K562 (cell line): ENCODE results near the gene PGS1. TPM values are rescaled to one million over a fixed set of nuclear protein-coding genes. Genes with fewer than 3 reads are reported as not detected.

Source experiments
- ATAC-seq: fragments of 200-7000 bp; cut with Tn5 transposase; 3 replicates; pipeline ENCODE4 v1.9.1; 2020; ENCODE audit warnings: moderate library complexity
- BruUV-seq: library from RNA; stranded (reverse); fragments of 400-500 nt; replicated peaks from 2 replicates; lab custom pipeline; 2021; lab: Mats Ljungman, UMichigan
- CTCF ChIA-PET: fragments of 300-600 bp; formaldehyde crosslinking; extraction: SDS; loops from one replicate; lab custom pipeline; 2021; ENCODE audit warnings: low intra/inter-chr PET ratio; lab: Yijun Ruan, JAX
- POLR2A ChIA-PET: fragments of 300-600, 350-650 bp; sonication (Branson Sonifier 250); formaldehyde crosslinking; extraction: SDS; loops from one replicate; lab custom pipeline; 2021; ENCODE audit warnings: antibody characterized with exemption, inconsistent platforms; lab: Yijun Ruan, JAX
- DNase-seq, 4 experiments: peaks; one replicate each; pipeline versions ENCODE4 v3.0.0 to v3.0.0-alpha.2; 2011 to 2018; ENCODE audit warnings: low spot score in 3 of 4, mixed read lengths in 3 of 4; ENCODE audit errors: extremely low read depth in 1 of 4
- FAIRE-seq: peaks from 2 replicates; lab custom pipeline; 2011; peaks lifted over from hg19 to GRCh38; lab: Jason Lieb, UNC
- H2AFZ ChIP-seq: 2 replicates; pipeline ENCODE4 v1.6.0; 2011; ENCODE audit warnings: low read depth, low read length, control low read depth, inconsistent platforms
- H3K27ac ChIP-seq: fragments of 200-600 bp; 3 replicates; pipeline ENCODE4 v1.8.0; 2011; ENCODE audit warnings: low read depth, mild to moderate bottlenecking, control low read depth, inconsistent platforms, low read length, moderate library complexity, mixed read lengths; ENCODE audit errors: extremely low read depth
- H3K27me3 ChIP-seq, 2 experiments: fragments of 300-600 bp in 1 of 2; 2 replicates in 1 of 2; 3 replicates in 1 of 2; pipeline versions ENCODE4 v1.6.0 to v1.8.0; 2011; ENCODE audit warnings: inconsistent platforms in 2 of 2, low read length in 2 of 2, mild to moderate bottlenecking in 1 of 2, mixed read lengths in 1 of 2, moderate library complexity in 1 of 2; ENCODE audit not compliant: control insufficient read depth in 2 of 2, insufficient read depth in 2 of 2
- H3K36me3 ChIP-seq: fragments of 300-600 bp; 3 replicates; pipeline ENCODE4 v1.8.0; 2011; ENCODE audit warnings: mild to moderate bottlenecking, low read length, inconsistent platforms; ENCODE audit not compliant: control insufficient read depth, insufficient read depth
- H3K4me1 ChIP-seq, 2 experiments: fragments of 200-600 bp in 1 of 2; replicated peaks in 1 of 2; 2 replicates in 1 of 2; 3 replicates in 1 of 2; pipeline versions ENCODE4 v1.5.1 to v1.8.0; 2011; ENCODE audit warnings: inconsistent platforms in 2 of 2, low read length in 2 of 2, mild to moderate bottlenecking in 1 of 2, mixed read lengths in 1 of 2, moderate library complexity in 1 of 2; ENCODE audit not compliant: control insufficient read depth in 2 of 2, insufficient read depth in 2 of 2
- H3K4me2 ChIP-seq: 2 replicates; pipeline ENCODE4 v1.6.1; 2011; ENCODE audit warnings: low read length, control low read depth, inconsistent platforms, mixed read lengths; ENCODE audit not compliant: insufficient read depth
- H3K4me3 ChIP-seq: fragments of 200-600 bp; sonication (generic), shearing (Covaris generic); 2 replicates; pipeline ENCODE4 v1.5.1; 2016; ENCODE audit warnings: control low read depth, inconsistent platforms
- H3K79me2 ChIP-seq: fragments of 200-600 bp; 3 replicates; pipeline ENCODE4 v1.8.0; 2011; ENCODE audit warnings: low read length, inconsistent platforms; ENCODE audit not compliant: control insufficient read depth, insufficient read depth
- H3K9ac ChIP-seq, 2 experiments: 2 replicates each; pipeline versions ENCODE4 v1.6.0 to v1.6.1; 2011; ENCODE audit warnings: low read depth in 2 of 2, low read length in 2 of 2, control low read depth in 1 of 2, inconsistent platforms in 1 of 2, mild to moderate bottlenecking in 1 of 2, mixed read lengths in 1 of 2; ENCODE audit not compliant: insufficient read depth in 1 of 2
- H3K9me1 ChIP-seq: one replicate; pipeline ENCODE4 v1.6.0; 2011; ENCODE audit warnings: inconsistent platforms, mild to moderate bottlenecking, low read length, moderate library complexity; ENCODE audit not compliant: control insufficient read depth, insufficient read depth
- H3K9me3 ChIP-seq: replicated peaks from 2 replicates; pipeline ENCODE4 v1.5.1; 2011; ENCODE audit warnings: low read depth, low read length, inconsistent platforms; ENCODE audit not compliant: control insufficient read depth, insufficient read depth
- H4K20me1 ChIP-seq: replicated peaks from 2 replicates; pipeline ENCODE4 v1.6.1; 2011; ENCODE audit warnings: low read length, inconsistent platforms, mixed read lengths; ENCODE audit not compliant: control insufficient read depth, insufficient read depth
- ASH1L ChIP-seq: fragments of 450-650 bp; IDR thresholded peaks from 2 replicates; pipeline ENCODE4 v1.6.1; 2018; ENCODE audit warnings: borderline replicate concordance, mild to moderate bottlenecking, low read depth; ENCODE audit not compliant: partially characterized antibody
- ATF4 ChIP-seq: fragments of 450-650 bp; formaldehyde crosslinking; IDR thresholded peaks from 2 replicates; pipeline ENCODE4 v1.4.0; 2022; ENCODE audit warnings: mild to moderate bottlenecking, moderate library complexity
- FOXO4 ChIP-seq: fragments of 450-650 bp; formaldehyde crosslinking; IDR thresholded peaks from 2 replicates; pipeline ENCODE4 v1.4.0; 2020; ENCODE audit warnings: mild to moderate bottlenecking, moderate library complexity
- HMGN3 ChIP-seq: IDR thresholded peaks from 2 replicates; pipeline ENCODE4 v1.6.1; 2011; ENCODE audit warnings: borderline replicate concordance, low read depth, mild to moderate bottlenecking, mixed read lengths, low read length; ENCODE audit not compliant: insufficient read length; ENCODE audit errors: extremely low read depth
- HSF4 ChIP-seq: fragments of 250-450 bp; sonication (Bioruptor Pico); IDR thresholded peaks from 2 replicates; pipeline ENCODE4 v2.1.2; 2022; ENCODE audit warnings: mild to moderate bottlenecking, moderate library complexity, borderline replicate concordance
- KLF16 ChIP-seq: IDR thresholded peaks from 2 replicates; pipeline ENCODE4 v1.6.1; 2016; ENCODE audit warnings: antibody characterized with exemption
- KLF6 ChIP-seq: fragments of 250-450 bp; sonication (Bioruptor Pico); IDR thresholded peaks from 2 replicates; pipeline ENCODE4 v1.4.0; 2020; ENCODE audit warnings: mild to moderate bottlenecking, moderate library complexity, borderline replicate concordance
- MAFG ChIP-seq: fragments of 450-650 bp; conservative IDR thresholded peaks from 2 replicates; pipeline ENCODE4 v1.6.1; 2016; ENCODE audit warnings: missing genetic modification characterization, missing compliant biosample characterization
- NBN ChIP-seq: fragments of 450-650 bp; IDR thresholded peaks from 2 replicates; pipeline ENCODE4 v1.6.1; 2016; ENCODE audit warnings: low read depth, mild to moderate bottlenecking
- NCOA1 ChIP-seq: fragments of 450-650 bp; IDR thresholded peaks from 2 replicates; pipeline ENCODE4 v1.6.1; 2016; ENCODE audit warnings: low read depth
- NFE2L1 ChIP-seq: fragments of 450-650 bp; IDR thresholded peaks from 2 replicates; pipeline ENCODE4 v1.6.1; 2016; ENCODE audit warnings: missing genetic modification characterization, low read depth, mild to moderate bottlenecking, missing compliant biosample characterization, moderate library complexity, borderline replicate concordance
- RCOR1 ChIP-seq, 2 experiments: IDR thresholded peaks; 2 replicates each; pipeline ENCODE4 v1.6.1; 2012; ENCODE audit warnings: low read depth in 2 of 2, low read length in 2 of 2, borderline replicate concordance in 1 of 2, improper control_type of control experiment in 1 of 2
- RUNX1 ChIP-seq: sonication (generic); IDR thresholded peaks from 2 replicates; pipeline ENCODE4 v1.6.1; 2016; ENCODE audit warnings: antibody characterized with exemption, low read depth
- ZBED1 ChIP-seq: IDR thresholded peaks from 2 replicates; pipeline ENCODE4 v1.6.1; 2014
- ZKSCAN3 ChIP-seq: fragments of 250-450 bp; sonication (Bioruptor Pico); IDR thresholded peaks from 2 replicates; pipeline ENCODE4 v1.4.0; 2020
- ZNF24 ChIP-seq: fragments of 450-650 bp; IDR thresholded peaks from 2 replicates; pipeline ENCODE4 v1.6.1; 2016
- WGBS: fragments of 100-300 bp; shearing (Covaris generic); methylation state at CpG from one replicate; pipeline ENCODE4 v1.1.6; 2016; ENCODE audit warnings: low coverage, mixed read lengths; ENCODE audit not compliant: insufficient coverage; ENCODE audit errors: missing lambda C conversion rate; 5-methylcytosine and 5-hydroxymethylcytosine counted together
- in situ Hi-C: fragments of 300-500 bp; cut with MboI; formaldehyde crosslinking; loops from 4 replicates; pipeline ENCODE4 v1.15.0; 2018; ENCODE audit warnings: inconsistent platforms, mixed read lengths
- intact Hi-C: fragments of 100-400 bp; cut with micrococcal nuclease; formaldehyde crosslinking; loops from 2 replicates; pipeline ENCODE4 v1.14.2; 2022
- polyA plus RNA-seq, 8 experiments: library from polyadenylated mRNA; depleted of rRNA in 4 of 8; stranded (reverse) in 5 of 8; unstranded in 3 of 8; fragments of >200 nt; fragmentation: Nextera tagmentation in 2 of 8; fragmentation: Illumina TruSeq in 1 of 8; extraction: Ambion mirVana in 2 of 8; extraction: Trizol in 1 of 8; gene quantifications; 2 replicates each; pipeline versions ENCODE4 v1.2.1 to v1.2.3, GENCODE V29; 2011 to 2014; ENCODE audit warnings: inconsistent platforms in 1 of 8, missing spikeins in 1 of 8
- total RNA-seq, 7 experiments: library from RNA; depleted of rRNA in 6 of 7; stranded (reverse); fragments of >200 nt in 6 of 7; fragmentation: Illumina TruSeq in 2 of 7; extraction: Trizol in 2 of 7; gene quantifications; 2 replicates each; pipeline versions ENCODE4 v1.2.1 to v1.2.3, GENCODE V29; 2011 to 2021; ENCODE audit warnings: low replicate concordance in 1 of 7
- TF ChIP-seq, protein P1 (sequence below): fragments of 450-650 bp; conservative IDR thresholded peaks from 2 replicates; pipeline ENCODE4 v1.6.1; 2016; ENCODE audit warnings: missing genetic modification characterization, low read depth, mild to moderate bottlenecking, control low read depth, missing compliant biosample characterization

PGS1 gene
- total and polyA plus RNA-seq, 9 of the 15 experiments (the other 6 are each of a cell fraction or from before 2014, with no cell fraction given), result 1.3 to 39.4 (median 22.3) TPM

- H3K27ac ChIP-seq, result no peak overlapping the region
- H3K9me1 ChIP-seq, result no peaks in the 10 kb centered on the region
- intact Hi-C loops, result no loop called here
- H3K9me3 ChIP-seq, result no peaks in the 10 kb centered on the region
- 0 out of 2 replicates have a peak, but pooled peaks cover 4% of the 10 kb centered on the region for H4K20me1 ChIP-seq
- BruUV-seq, result no TSS peak
- H3K36me3 ChIP-seq, result no peaks in the 10 kb centered on the region
- TF ChIP-seq NBN, result no peak
- no peak for TF ChIP-seq KLF16
- TF ChIP-seq NCOA1, result no peak
- no peak for TF ChIP-seq RUNX1
- TF ChIP-seq MAFG (tag), result no peak
- no peak for TF ChIP-seq ASH1L
- no peak for TF ChIP-seq ZBED1
- TF ChIP-seq KLF6 (CRISPR knock-in tag), result no peak
- TF ChIP-seq ZKSCAN3 (CRISPR knock-in tag), result no peak
- no peak for TF ChIP-seq RCOR1 (IDR thresholded peaks at IDR 0.05; ENCODE audit: borderline replicate concordance in 1 of 2, low read depth in 2 of 2, low read length in 2 of 2)
- no peak for TF ChIP-seq FOXO4 (CRISPR knock-in tag)
- no peak for TF ChIP-seq HSF4 (CRISPR knock-in tag)
- TF ChIP-seq ATF4, result no peak
- TF ChIP-seq, protein P1, sequence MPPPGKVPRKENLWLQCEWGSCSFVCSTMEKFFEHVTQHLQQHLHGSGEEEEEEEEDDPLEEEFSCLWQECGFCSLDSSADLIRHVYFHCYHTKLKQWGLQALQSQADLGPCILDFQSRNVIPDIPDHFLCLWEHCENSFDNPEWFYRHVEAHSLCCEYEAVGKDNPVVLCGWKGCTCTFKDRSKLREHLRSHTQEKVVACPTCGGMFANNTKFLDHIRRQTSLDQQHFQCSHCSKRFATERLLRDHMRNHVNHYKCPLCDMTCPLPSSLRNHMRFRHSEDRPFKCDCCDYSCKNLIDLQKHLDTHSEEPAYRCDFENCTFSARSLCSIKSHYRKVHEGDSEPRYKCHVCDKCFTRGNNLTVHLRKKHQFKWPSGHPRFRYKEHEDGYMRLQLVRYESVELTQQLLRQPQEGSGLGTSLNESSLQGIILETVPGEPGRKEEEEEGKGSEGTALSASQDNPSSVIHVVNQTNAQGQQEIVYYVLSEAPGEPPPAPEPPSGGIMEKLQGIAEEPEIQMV, result no peak
- TF ChIP-seq HMGN3, result no peak
- no peak for TF ChIP-seq ZNF24
- TF ChIP-seq NFE2L1 (tag), result no peak
- peaks cover 0 to 8% of the 10 kb centered on the region in 2 experiments; a peak in 1 of 5 replicates for H3K4me1 ChIP-seq
- 20% methylated on average over 19 of the region's 19 CpGs for WGBS
- no peaks in the 10 kb centered on the region for H3K79me2 ChIP-seq
- DNase-seq (no peak), FAIRE-seq (no peak), ATAC-seq (no peak)
- H3K27me3 ChIP-seq, result peaks cover 3 to 27% of the 10 kb centered on the region in 2 experiments; a peak in 3 of 5 replicates
- H3K4me2 ChIP-seq, result no peak overlapping the region
- peak overlapping the region in 1 of 2 experiments; percentile 50; a peak in 2 of 4 replicates for H3K9ac ChIP-seq
- no peak overlapping the region for H2AFZ ChIP-seq
- H3K4me3 ChIP-seq, result no peak overlapping the region
- CTCF ChIA-PET, result no interaction called here
- in situ Hi-C loops, result no loop called here
- POLR2A ChIA-PET, result interaction anchor here (0.6 to 1.1 kb wide), 4 partner anchors 10 to 24 kb away, joined by 3 to 4 read pairs (median 4); no protein-coding TSS in a partner anchor
These were observed 57.0 kb downstream of the PGS1 start for GRCh38 chr17:78435330-78436005.
